ENCODE data around the gene GP2. TPM values are rescaled to one million over a fixed set of nuclear protein-coding genes. Genes with fewer than 3 reads are reported as not detected.

The GP2 gene
- total and polyA plus RNA-seq, 2 donors (not counting 3 experiments of a cell fraction or from before 2014, with no cell fraction given): not detected

GRCh38 chr16:20260215-20261009, 66.9 kb downstream of the GP2 start:
- ChIA-PET CTCF (no interaction called here), POLR2A (no interaction called here)
- H3K9ac ChIP-seq (replicated peaks; ENCODE audit: extremely low read depth, insufficient read depth, low read length): no peak overlapping the region
- no peaks in the 10 kb centered on the region for H3K9me1 ChIP-seq (replicated peaks; ENCODE audit: control insufficient read depth, extremely low read depth, insufficient read depth, low read length)
- no peak overlapping the region for H3K4me2 ChIP-seq (ENCODE audit: insufficient read depth, low read length)
- H2AFZ ChIP-seq (ENCODE audit: low read depth, low read length): no peak overlapping the region
- no peaks in the 10 kb centered on the region for H3K4me1 ChIP-seq (ENCODE audit: control insufficient read depth, extremely low read depth, insufficient read depth, low read length)
- no peak for DNase-seq (ENCODE audit: low read depth, low spot score)
- dilution Hi-C loops (cut with MboI; ENCODE audit: extremely low pct_ligation_motif_present, low sequenced_read_pairs) (no loop called here), intact Hi-C loops (cut with micrococcal nuclease) (no loop called here)
- H3K27ac ChIP-seq (ENCODE audit: insufficient read depth, low read depth, low read length): no peak overlapping the region
- BruUV-seq (replicated peaks): no TSS peak
- H3K27me3 ChIP-seq (ENCODE audit: control insufficient read depth in 2 of 2, insufficient read depth in 2 of 2, low read length in 2 of 2): no peaks in the 10 kb centered on the region
- H4K20me1 ChIP-seq (replicated peaks; ENCODE audit: control insufficient read depth, extremely low read depth, insufficient read depth, low read length): no peaks in the 10 kb centered on the region
- no peaks in the 10 kb centered on the region for H3K9me3 ChIP-seq (replicated peaks; ENCODE audit: control insufficient read depth, insufficient read depth, low read length)
- TF ChIP-seq CTCF (IDR thresholded peaks at IDR 0.05; ENCODE audit: extremely low read depth in 1 of 2, insufficient read depth in 1 of 2, low read depth in 1 of 2, low read length in 2 of 2): no peak
- no peak for TF ChIP-seq EZH2 (IDR thresholded peaks at IDR 0.05; ENCODE audit: borderline replicate concordance, low read depth, low read length, severe bottlenecking)
- TF ChIP-seq MAX (IDR thresholded peaks at IDR 0.05; ENCODE audit: insufficient read depth, insufficient read length): no peak
- TF ChIP-seq GATA2 (IDR thresholded peaks at IDR 0.05; ENCODE audit: insufficient read depth, insufficient read length, low read depth, low read length): no peak
- no peak for TF ChIP-seq JUN (IDR thresholded peaks at IDR 0.05; ENCODE audit: borderline replicate concordance, insufficient read depth, insufficient read length, low read depth)
- TF ChIP-seq POLR2A (IDR thresholded peaks at IDR 0.05; ENCODE audit: low read depth, low read length): no peak
- TF ChIP-seq FOS (IDR thresholded peaks at IDR 0.05; ENCODE audit: borderline replicate concordance, insufficient read depth, low read length): no peak
- TF ChIP-seq MYC (IDR thresholded peaks at IDR 0.05; ENCODE audit: low read depth, low read length): no peak
- no peak for TF ChIP-seq POLR2AphosphoS5 (IDR thresholded peaks at IDR 0.05; ENCODE audit: insufficient read depth, low read depth, low read length)
- H3K79me2 ChIP-seq (ENCODE audit: control insufficient read depth, insufficient read depth, low read length): no peaks in the 10 kb centered on the region
- no peak overlapping the region for H3K4me3 ChIP-seq (replicated peaks in 1 of 3; ENCODE audit: insufficient read depth in 1 of 3, low read depth in 1 of 3, low read length in 3 of 3)
- FAIRE-seq: no peak
- no peaks in the 10 kb centered on the region for H3K36me3 ChIP-seq (ENCODE audit: control insufficient read depth in 2 of 2, extremely low read depth in 1 of 2, insufficient read depth in 2 of 2, low read length in 2 of 2)

Other genes with a start within 250 kb of the GP2 start
- gene UMOD, start 25.2 kb upstream of the GP2 start, total RNA-seq: not detected in 2 replicates
- gene UMOD, start 25.2 kb upstream of the GP2 start, polyA plus RNA-seq: not detected in 2 replicates
- gene PDILT, start 77.2 kb upstream of the GP2 start, total RNA-seq: not detected in 2 replicates
- gene PDILT, start 77.2 kb upstream of the GP2 start, polyA plus RNA-seq: not detected in 2 replicates
- gene ACSM5, start 82.0 kb upstream of the GP2 start, total RNA-seq: not detected in 2 replicates
- gene ACSM5, start 82.0 kb upstream of the GP2 start, polyA plus RNA-seq: 0.06 TPM in 2 replicates
- gene ACSM2A, start 124.0 kb upstream of the GP2 start, total RNA-seq: not detected in 2 replicates
- gene ACSM2A, start 124.0 kb upstream of the GP2 start, polyA plus RNA-seq: 0.03 TPM in 1 of 2 replicates, not detected in the other
- not detected in 2 replicates for gene ACSM2B, start 248.9 kb upstream of the GP2 start, total RNA-seq
- 0.07 and 0.13 TPM in 2 replicates for gene ACSM2B, start 248.9 kb upstream of the GP2 start, polyA plus RNA-seq

Measured in endothelial cell of umbilical vein (primary cell).